Panc1 (cell line): ENCODE data around the gene TANC1. TPM values are rescaled to one million over a fixed set of nuclear protein-coding genes. Genes with fewer than 3 reads are reported as not detected.
A peak's percentile ranks its signal among the peaks of the same experiment; 100 is the strongest.

Experiments used
- ATAC-seq: fragments of 200-7000 bp; cut with Tn5 transposase; 2 replicates; pipeline ENCODE4 v1.9.1; 2020; ENCODE audit warnings: mild to moderate bottlenecking, moderate library complexity
- BruUV-seq: library from RNA; stranded (reverse); fragments of 400-500 nt; replicated peaks from 2 replicates; lab custom pipeline; 2021; lab: Mats Ljungman, UMichigan
- CTCF ChIA-PET: fragments of 300-600 bp; sonication (Branson Sonifier 250); formaldehyde crosslinking; loops from one replicate; lab custom pipeline; 2022; ENCODE audit warnings: antibody characterized with exemption; lab: Charles Lee
- POLR2A ChIA-PET: fragments of 300-600 bp; sonication (Branson Sonifier 250); formaldehyde crosslinking; loops from one replicate; lab custom pipeline; 2022; ENCODE audit warnings: antibody characterized with exemption; lab: Charles Lee
- DNase-seq: peaks from one replicate; pipeline ENCODE4 v3.0.0-alpha.2; 2010; ENCODE audit warnings: low read depth, low spot score
- H3K27ac ChIP-seq: 2 replicates; pipeline ENCODE4 v1.5.1; 2011; ENCODE audit warnings: mild to moderate bottlenecking, low read length, inconsistent platforms
- H3K27me3 ChIP-seq: fragments of 200-500 bp; sonication (Bioruptor generic); 2 replicates; pipeline ENCODE4 v1.6.0; 2014; ENCODE audit warnings: low read length, inconsistent platforms; ENCODE audit not compliant: control insufficient read depth, insufficient read depth
- H3K36me3 ChIP-seq: fragments of 200-500 bp; sonication (Bioruptor generic); 2 replicates; pipeline ENCODE4 v1.5.1; 2014; ENCODE audit warnings: inconsistent platforms, mild to moderate bottlenecking, low read length, moderate library complexity; ENCODE audit not compliant: control insufficient read depth, insufficient read depth
- H3K4me1 ChIP-seq: 2 replicates; pipeline ENCODE4 v1.5.1; 2011; ENCODE audit warnings: inconsistent platforms, mild to moderate bottlenecking, low read length, moderate library complexity; ENCODE audit not compliant: control insufficient read depth, insufficient read depth
- H3K4me3 ChIP-seq, 2 experiments: 2 replicates each; pipeline ENCODE4 v1.5.1; 2011 to 2012; ENCODE audit warnings: low read depth in 2 of 2, low read length in 2 of 2, mild to moderate bottlenecking in 2 of 2, inconsistent platforms in 1 of 2, moderate library complexity in 1 of 2
- H3K9me3 ChIP-seq: fragments of 200-500 bp; sonication (Bioruptor generic); 2 replicates; pipeline ENCODE4 v1.5.1; 2014; ENCODE audit warnings: low read depth, mild to moderate bottlenecking, inconsistent platforms, low read length, moderate library complexity; ENCODE audit not compliant: control insufficient read depth, insufficient read depth
- POLR2AphosphoS5 ChIP-seq: IDR thresholded peaks from 2 replicates; pipeline ENCODE4 v1.6.1; 2012; ENCODE audit warnings: mild to moderate bottlenecking, low read depth, low read length, moderate library complexity
- SIN3A ChIP-seq: IDR thresholded peaks from 2 replicates; pipeline ENCODE4 v1.6.1; 2012; ENCODE audit warnings: low read depth, mild to moderate bottlenecking, low read length, moderate library complexity, borderline replicate concordance; ENCODE audit not compliant: insufficient read depth
- TCF7L2 ChIP-seq: IDR thresholded peaks from 2 replicates; pipeline ENCODE4 v1.6.1; 2011; ENCODE audit warnings: mild to moderate bottlenecking, low read depth, low read length, inconsistent platforms
- in situ Hi-C: cut with HindIII; loops from 2 replicates; pipeline ENCODE4 v1.10.0; 2016; ENCODE audit warnings: low sequenced_read_pairs, low pct_unique_long_range_greater_than_20kb
- intact Hi-C: fragments of 100-400 bp; cut with micrococcal nuclease; formaldehyde crosslinking; loops from one replicate; pipeline ENCODE4 v1.10.0; 2022; ENCODE audit not compliant: unreplicated experiment
- total RNA-seq: library from RNA; stranded (reverse); gene quantifications from one replicate; pipeline ENCODE4 v1.2.1, GENCODE V29; 2021; ENCODE audit not compliant: unreplicated experiment
- TF ChIP-seq, protein P1 (sequence below): fragments of 450-650 bp; IDR thresholded peaks from 2 replicates; pipeline ENCODE4 v1.5.1; 2017; ENCODE audit warnings: mild to moderate bottlenecking
- TF ChIP-seq, protein P2 (sequence below), 2 experiments: IDR thresholded peaks; 2 replicates each; pipeline ENCODE4 v1.6.1; 2011 to 2012; ENCODE audit warnings: low read depth in 2 of 2, control low read depth in 1 of 2, low read length in 1 of 2, mild to moderate bottlenecking in 1 of 2, moderate library complexity in 1 of 2; ENCODE audit not compliant: insufficient read depth in 1 of 2

Gene TANC1
- total RNA-seq, 1 experiment from 2014 or later, result 44.3 TPM

DNA sequence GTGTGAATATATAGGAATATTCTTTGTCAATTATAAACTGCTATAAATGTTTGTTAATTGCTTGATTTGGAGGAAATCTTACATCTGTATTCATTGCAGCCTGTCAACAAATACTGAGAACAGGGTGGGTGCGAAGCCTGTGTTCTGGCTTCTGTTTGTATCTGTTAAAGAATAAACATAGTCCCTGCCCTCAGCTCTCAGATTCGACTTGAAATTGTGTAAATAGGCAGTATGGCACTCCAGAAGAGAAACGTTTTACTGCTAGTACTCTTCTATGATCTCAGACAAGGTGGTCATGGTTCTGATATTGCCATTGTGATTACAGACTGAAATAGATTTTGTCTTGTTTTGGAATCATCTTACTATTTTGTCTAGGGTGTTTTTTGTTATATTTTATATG lies 92.1 kb downstream of the TANC1 start:
- intact Hi-C loops, result no loop called here
- H3K36me3 ChIP-seq, result no peaks in the 10 kb centered on the region
- ChIA-PET CTCF (no interaction called here), POLR2A (no interaction called here)
- no peaks in the 10 kb centered on the region for H3K9me3 ChIP-seq
- DNase-seq (no peak), ATAC-seq (no peak)
- TF ChIP-seq, protein P1, sequence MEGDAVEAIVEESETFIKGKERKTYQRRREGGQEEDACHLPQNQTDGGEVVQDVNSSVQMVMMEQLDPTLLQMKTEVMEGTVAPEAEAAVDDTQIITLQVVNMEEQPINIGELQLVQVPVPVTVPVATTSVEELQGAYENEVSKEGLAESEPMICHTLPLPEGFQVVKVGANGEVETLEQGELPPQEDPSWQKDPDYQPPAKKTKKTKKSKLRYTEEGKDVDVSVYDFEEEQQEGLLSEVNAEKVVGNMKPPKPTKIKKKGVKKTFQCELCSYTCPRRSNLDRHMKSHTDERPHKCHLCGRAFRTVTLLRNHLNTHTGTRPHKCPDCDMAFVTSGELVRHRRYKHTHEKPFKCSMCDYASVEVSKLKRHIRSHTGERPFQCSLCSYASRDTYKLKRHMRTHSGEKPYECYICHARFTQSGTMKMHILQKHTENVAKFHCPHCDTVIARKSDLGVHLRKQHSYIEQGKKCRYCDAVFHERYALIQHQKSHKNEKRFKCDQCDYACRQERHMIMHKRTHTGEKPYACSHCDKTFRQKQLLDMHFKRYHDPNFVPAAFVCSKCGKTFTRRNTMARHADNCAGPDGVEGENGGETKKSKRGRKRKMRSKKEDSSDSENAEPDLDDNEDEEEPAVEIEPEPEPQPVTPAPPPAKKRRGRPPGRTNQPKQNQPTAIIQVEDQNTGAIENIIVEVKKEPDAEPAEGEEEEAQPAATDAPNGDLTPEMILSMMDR, result no peak
- TF ChIP-seq TCF7L2, result no peak
- TF ChIP-seq, protein P2, sequence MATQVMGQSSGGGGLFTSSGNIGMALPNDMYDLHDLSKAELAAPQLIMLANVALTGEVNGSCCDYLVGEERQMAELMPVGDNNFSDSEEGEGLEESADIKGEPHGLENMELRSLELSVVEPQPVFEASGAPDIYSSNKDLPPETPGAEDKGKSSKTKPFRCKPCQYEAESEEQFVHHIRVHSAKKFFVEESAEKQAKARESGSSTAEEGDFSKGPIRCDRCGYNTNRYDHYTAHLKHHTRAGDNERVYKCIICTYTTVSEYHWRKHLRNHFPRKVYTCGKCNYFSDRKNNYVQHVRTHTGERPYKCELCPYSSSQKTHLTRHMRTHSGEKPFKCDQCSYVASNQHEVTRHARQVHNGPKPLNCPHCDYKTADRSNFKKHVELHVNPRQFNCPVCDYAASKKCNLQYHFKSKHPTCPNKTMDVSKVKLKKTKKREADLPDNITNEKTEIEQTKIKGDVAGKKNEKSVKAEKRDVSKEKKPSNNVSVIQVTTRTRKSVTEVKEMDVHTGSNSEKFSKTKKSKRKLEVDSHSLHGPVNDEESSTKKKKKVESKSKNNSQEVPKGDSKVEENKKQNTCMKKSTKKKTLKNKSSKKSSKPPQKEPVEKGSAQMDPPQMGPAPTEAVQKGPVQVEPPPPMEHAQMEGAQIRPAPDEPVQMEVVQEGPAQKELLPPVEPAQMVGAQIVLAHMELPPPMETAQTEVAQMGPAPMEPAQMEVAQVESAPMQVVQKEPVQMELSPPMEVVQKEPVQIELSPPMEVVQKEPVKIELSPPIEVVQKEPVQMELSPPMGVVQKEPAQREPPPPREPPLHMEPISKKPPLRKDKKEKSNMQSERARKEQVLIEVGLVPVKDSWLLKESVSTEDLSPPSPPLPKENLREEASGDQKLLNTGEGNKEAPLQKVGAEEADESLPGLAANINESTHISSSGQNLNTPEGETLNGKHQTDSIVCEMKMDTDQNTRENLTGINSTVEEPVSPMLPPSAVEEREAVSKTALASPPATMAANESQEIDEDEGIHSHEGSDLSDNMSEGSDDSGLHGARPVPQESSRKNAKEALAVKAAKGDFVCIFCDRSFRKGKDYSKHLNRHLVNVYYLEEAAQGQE (IDR thresholded peaks at IDR 0.05; ENCODE audit: insufficient read depth in 1 of 2, low read depth in 2 of 2, low read length in 1 of 2), result no peak
- no peak for TF ChIP-seq SIN3A
- no peak for TF ChIP-seq POLR2AphosphoS5
- H3K4me3 ChIP-seq, result no peak overlapping the region
- peaks cover 30% of the 10 kb centered on the region for H3K4me1 ChIP-seq
- no TSS peak for BruUV-seq
- no peaks in the 10 kb centered on the region for H3K27me3 ChIP-seq
- in situ Hi-C loops, result no loop called here
- H3K27ac ChIP-seq, result no peak overlapping the region; the same call in 1 of the 2 replicates

GRCh38 chr2:159063677-159064076 lies 95.2 kb downstream of the TANC1 start:
- peak overlapping the region; percentile 52; the same call in 1 of the 2 replicates for H3K27ac ChIP-seq
- intact Hi-C loops (no loop called here), in situ Hi-C loops (no loop called here)
- H3K27me3 ChIP-seq, result no peaks in the 10 kb centered on the region
- BruUV-seq, result no TSS peak
- DNase-seq (no peak), ATAC-seq (no peak)
- H3K4me1 ChIP-seq, result peaks cover 36% of the 10 kb centered on the region
- TF ChIP-seq, protein P2 (IDR thresholded peaks at IDR 0.05; ENCODE audit: insufficient read depth in 1 of 2, low read depth in 2 of 2, low read length in 1 of 2), result no peak
- TF ChIP-seq SIN3A (no peak), TCF7L2 (no peak), POLR2AphosphoS5 (no peak)
- TF ChIP-seq, protein P1, result no peak
- 0 out of 2 replicates have a peak, but pooled peaks cover 3% of the 10 kb centered on the region for H3K36me3 ChIP-seq
- CTCF ChIA-PET, result no interaction called here
- no peaks in the 10 kb centered on the region for H3K9me3 ChIP-seq
- POLR2A ChIA-PET, result no interaction called here
- H3K4me3 ChIP-seq, result no peak overlapping the region
